Right lobe of liver (tissue), 6 donors: ENCODE measurements around the gene DUSP2. TPM values are rescaled to one million over a fixed set of nuclear protein-coding genes. Genes with fewer than 3 reads are reported as not detected.

ENCODE experiments used
- ATAC-seq, 4 donors: fragments of 200-7000 bp; cut with Tn5 transposase; one replicate each; pipeline ENCODE4 v1.9.1; 2020; ENCODE audit warnings: mild to moderate bottlenecking in 4 of 4, moderate library complexity in 4 of 4
- DNase-seq, 3 donors: peaks; one replicate each; pipeline ENCODE4 v3.0.0-alpha.2; 2020
- H3K27ac ChIP-seq, 3 donors: fragments of 200-600 bp; one replicate each; pipeline ENCODE4 v1.8.0; 2022
- H3K27me3 ChIP-seq, 2 donors: fragments of 200-600 bp; one replicate each; pipeline ENCODE4 v1.8.0; 2022
- H3K36me3 ChIP-seq, 4 donors: fragments of 200-600 bp; sonication (generic) in 1 of 4; one replicate each; pipeline versions ENCODE4 v1.5.1 to v1.8.0; 2017 to 2022; ENCODE audit warnings: control low read depth in 1 of 4
- H3K4me1 ChIP-seq, 4 donors: fragments of 200-600 bp; sonication (generic) in 1 of 4; one replicate each; pipeline versions ENCODE4 v1.5.1 to v1.8.0; 2017 to 2022; ENCODE audit warnings: control low read depth in 1 of 4
- H3K4me3 ChIP-seq, 3 donors: fragments of 200-600 bp; one replicate each; pipeline ENCODE4 v1.8.0; 2022
- H3K9me3 ChIP-seq, 4 donors: fragments of 200-600 bp; sonication (generic) in 1 of 4; one replicate each; pipeline versions ENCODE4 v1.5.1 to v1.8.0; 2017 to 2022; ENCODE audit warnings: control low read depth in 1 of 4
- POLR2A ChIP-seq: fragments of 450-650 bp; IDR thresholded peaks from one replicate; pipeline ENCODE4 v1.6.1; 2017; ENCODE audit warnings: antibody characterized with exemption, mild to moderate bottlenecking
- WGBS: methylation state at CpG from one replicate; pipeline ENCODE4 v1.1.6; 2018; ENCODE audit warnings: low coverage, low lambda C conversion rate; ENCODE audit not compliant: insufficient coverage; ENCODE audit errors: missing lambda C conversion rate; 5-methylcytosine and 5-hydroxymethylcytosine counted together
- intact Hi-C, 2 donors: fragments of 100-400 bp; cut with DNase I; formaldehyde crosslinking; loops; one replicate each; pipeline versions ENCODE4 v1.11.2 to v1.14.1; 2022
- total RNA-seq, 6 experiments: library from RNA; depleted of rRNA in 2 of 6; stranded (reverse); fragments of >200 nt in 2 of 6; fragmentation: NEBNext Ultra II Directional in 3 of 6; extraction: Animal tissue kit (Norgen Biotek cat#: 25700) in 3 of 6; gene quantifications; one replicate each; pipeline versions ENCODE4 v1.1.0 to v1.2.4, GENCODE V29; 2016 to 2023
- TF ChIP-seq, protein P1 (sequence below), 4 donors: fragments of 200-600 bp in 3 of 4; fragments of 450-650 bp in 1 of 4; IDR thresholded peaks; one replicate each; pipeline versions ENCODE4 v1.5.1 to v1.8.0; 2016 to 2022; ENCODE audit warnings: antibody characterized with exemption in 4 of 4, mild to moderate bottlenecking in 2 of 4
- donor health status: DM: no; HTN: yes; CAD: no.
- donor health status: DM: no; HTN: no; CAD: no.
- donor health status: DM: no; HTN: no; CAD: no.
- donor health status: DM: no; HTN: yes; CAD: no.
- donor health status: DM: no; HTN: yes; CAD: no.

DUSP2 gene
- total RNA-seq, 6 experiments from 2014 or later, result 0.44 to 2.5 (median 1.2) TPM

DNA sequence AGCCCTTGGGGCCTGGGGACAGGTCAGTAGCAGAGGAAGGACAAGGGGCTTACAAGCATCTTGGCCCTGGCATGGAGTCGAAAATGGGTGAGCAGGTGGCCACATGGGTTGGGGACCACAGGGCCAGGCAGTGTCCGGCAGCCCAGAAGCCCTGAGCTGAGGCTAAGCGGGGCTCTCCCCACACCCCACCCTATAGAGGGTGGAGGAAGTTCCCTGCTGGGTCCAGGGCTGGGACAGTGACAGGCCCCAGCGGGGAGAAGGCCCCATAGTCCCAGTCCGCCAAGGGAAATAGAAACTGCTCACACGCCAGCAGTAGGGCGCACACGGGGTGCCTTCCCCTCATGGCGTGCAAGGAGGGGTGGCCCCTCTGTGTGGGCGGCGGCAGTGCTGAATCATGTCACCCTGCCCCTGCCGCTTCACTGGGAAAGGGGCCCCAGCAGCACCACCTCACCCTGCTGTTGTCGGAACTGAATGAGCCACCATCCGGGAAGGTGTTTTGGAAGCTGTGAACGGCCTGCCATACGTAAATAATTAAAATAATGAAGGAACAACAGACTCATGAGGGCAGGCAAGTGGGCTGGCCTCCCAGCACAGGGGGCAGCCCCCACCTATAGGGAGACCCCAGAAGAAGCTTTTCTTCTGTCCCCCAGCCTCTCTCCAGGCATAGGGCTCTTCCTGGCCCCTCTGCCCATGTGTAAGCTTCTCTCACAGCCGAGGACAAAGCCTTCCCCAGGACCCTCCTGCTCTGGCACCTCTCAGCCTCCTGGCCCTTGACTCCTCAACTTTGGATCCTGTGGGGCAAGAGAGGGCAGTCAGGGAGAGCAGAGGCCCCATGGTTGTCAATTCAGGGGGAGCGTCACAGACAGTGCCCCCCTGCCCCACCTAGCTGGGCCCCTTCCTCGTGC lies 12.7 kb upstream of the DUSP2 start:
- Histone ChIP-seq H3K4me3 (no peak overlapping the region), H3K36me3 (no peaks in the 10 kb centered on the region), H3K27ac (no peak overlapping the region), H3K4me1 (no peaks in the 10 kb centered on the region), H3K27me3 (no peaks in the 10 kb centered on the region), H3K9me3 (no peaks in the 10 kb centered on the region)
- intact Hi-C loops, result loop anchor here in 1 of 2 donors (10.0 kb wide), 1 partner anchor 347 kb away; the partner anchor contains the start of gene NEURL3
- ATAC-seq (peak; percentile 37 to 64 (median 53)), DNase-seq (peak in 2 of 3 donors; percentile 13 to 52)
- TF ChIP-seq POLR2A, result no peak
- TF ChIP-seq, protein P1, sequence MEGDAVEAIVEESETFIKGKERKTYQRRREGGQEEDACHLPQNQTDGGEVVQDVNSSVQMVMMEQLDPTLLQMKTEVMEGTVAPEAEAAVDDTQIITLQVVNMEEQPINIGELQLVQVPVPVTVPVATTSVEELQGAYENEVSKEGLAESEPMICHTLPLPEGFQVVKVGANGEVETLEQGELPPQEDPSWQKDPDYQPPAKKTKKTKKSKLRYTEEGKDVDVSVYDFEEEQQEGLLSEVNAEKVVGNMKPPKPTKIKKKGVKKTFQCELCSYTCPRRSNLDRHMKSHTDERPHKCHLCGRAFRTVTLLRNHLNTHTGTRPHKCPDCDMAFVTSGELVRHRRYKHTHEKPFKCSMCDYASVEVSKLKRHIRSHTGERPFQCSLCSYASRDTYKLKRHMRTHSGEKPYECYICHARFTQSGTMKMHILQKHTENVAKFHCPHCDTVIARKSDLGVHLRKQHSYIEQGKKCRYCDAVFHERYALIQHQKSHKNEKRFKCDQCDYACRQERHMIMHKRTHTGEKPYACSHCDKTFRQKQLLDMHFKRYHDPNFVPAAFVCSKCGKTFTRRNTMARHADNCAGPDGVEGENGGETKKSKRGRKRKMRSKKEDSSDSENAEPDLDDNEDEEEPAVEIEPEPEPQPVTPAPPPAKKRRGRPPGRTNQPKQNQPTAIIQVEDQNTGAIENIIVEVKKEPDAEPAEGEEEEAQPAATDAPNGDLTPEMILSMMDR (IDR thresholded peaks at IDR 0.05), result no peak
- 65% methylated on average over 3 of the region's 19 CpGs for WGBS

DNA sequence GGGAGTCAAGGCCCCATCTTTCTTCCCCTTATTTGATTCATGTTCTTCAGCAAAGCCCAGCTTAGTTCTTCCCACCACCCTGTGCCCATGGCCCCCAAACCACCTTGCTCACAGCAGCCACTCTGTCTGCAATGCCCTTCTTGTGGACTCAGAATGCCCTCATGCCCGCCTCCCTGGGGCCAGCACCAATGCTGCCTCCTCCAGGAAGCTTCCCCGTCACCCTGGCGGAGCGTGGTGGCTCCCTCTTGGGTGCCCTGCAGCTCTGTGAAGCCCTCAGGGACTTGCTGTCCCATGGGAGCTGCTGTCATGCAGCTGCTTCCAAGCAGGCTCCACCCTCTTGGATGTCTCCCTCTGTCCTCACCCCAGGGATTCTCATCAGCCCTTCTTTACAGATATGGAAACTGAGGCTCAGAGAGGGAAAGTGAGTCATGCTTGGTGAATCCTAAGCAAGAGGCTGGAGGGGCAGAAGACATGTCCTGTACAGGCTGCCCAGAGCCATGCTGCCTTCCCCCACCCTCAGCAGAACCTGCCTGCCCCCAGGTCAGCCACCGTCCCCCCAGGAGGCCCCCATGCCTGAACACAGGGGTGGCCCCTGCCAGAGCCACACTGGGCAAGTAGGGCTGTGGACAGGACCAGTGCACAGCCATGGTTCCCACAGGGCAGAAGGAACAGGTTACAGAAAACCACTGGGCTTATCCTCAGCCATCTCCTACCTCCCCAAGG lies 11.8 kb upstream of the DUSP2 start:
- H3K9me3 ChIP-seq, result no peaks in the 10 kb centered on the region
- TF ChIP-seq, protein P1 (IDR thresholded peaks at IDR 0.05), result no peak
- no peak for TF ChIP-seq POLR2A
- H3K36me3 ChIP-seq, result no peaks in the 10 kb centered on the region
- no peak overlapping the region for H3K27ac ChIP-seq
- no peaks in the 10 kb centered on the region for H3K4me1 ChIP-seq
- DNase-seq, result peak in 2 of 3 donors; percentile 20 to 43
- 100% methylated on average over 1 of the region's 5 CpGs for WGBS
- no peaks in the 10 kb centered on the region for H3K27me3 ChIP-seq
- no peak overlapping the region for H3K4me3 ChIP-seq
- intact Hi-C loops, result loop anchor here in 1 of 2 donors (10.0 kb wide), 1 partner anchor 348 kb away; the partner anchor contains the start of gene NEURL3
- ATAC-seq, result peak in 1 of 4 donors; percentile 3

DNA sequence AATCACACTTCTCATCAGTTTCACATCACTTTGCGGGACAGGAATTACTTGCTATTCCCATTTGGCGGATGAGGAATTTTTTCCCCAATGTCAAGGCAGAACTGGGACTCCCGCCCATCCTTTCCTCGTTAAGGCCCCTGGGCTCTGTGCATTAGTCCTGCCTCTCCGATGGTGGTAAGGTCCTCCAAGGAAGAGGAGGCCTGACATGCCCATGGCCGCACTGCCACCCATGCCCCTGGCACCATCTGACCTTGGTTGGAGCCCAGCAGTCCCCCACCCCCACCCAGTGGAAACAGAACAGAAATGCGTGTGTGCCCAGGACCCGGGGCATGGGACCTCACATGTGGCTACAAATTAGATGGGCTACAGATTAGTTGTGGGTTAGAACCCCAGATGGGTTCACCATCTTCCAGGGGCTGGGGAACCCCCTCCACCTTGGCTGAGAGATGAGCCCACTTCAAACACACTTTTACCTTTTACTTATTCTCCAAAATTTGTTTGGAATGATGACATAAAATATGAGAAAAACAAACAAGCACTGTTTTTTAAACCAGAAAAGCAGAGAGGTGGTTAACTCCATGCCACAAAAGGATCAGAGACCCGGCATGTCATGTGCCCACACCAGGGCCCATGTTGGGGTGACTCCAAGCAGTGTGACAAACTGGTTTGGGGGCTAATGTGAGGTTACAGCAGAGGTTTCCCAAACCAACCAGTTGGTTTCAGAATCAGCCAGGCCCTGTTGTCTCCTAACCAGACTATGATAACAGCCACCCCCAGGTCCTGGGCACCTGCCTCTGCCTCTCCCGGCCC lies 11.0 kb upstream of the DUSP2 start:
- peak in 2 of 3 donors; percentile 10 to 16 for DNase-seq
- Histone ChIP-seq H3K27ac (no peak overlapping the region), H3K9me3 (no peaks in the 10 kb centered on the region), H3K36me3 (no peaks in the 10 kb centered on the region), H3K27me3 (no peaks in the 10 kb centered on the region), H3K4me1 (no peaks in the 10 kb centered on the region), H3K4me3 (no peak overlapping the region)
- ATAC-seq, result no peak
- no peak for TF ChIP-seq POLR2A
- intact Hi-C loops, result loop anchor here in 1 of 2 donors (10.0 kb wide), 1 partner anchor 349 kb away; the partner anchor contains the start of gene NEURL3
- WGBS, result 75% methylated on average over 7 of the region's 10 CpGs

DNA sequence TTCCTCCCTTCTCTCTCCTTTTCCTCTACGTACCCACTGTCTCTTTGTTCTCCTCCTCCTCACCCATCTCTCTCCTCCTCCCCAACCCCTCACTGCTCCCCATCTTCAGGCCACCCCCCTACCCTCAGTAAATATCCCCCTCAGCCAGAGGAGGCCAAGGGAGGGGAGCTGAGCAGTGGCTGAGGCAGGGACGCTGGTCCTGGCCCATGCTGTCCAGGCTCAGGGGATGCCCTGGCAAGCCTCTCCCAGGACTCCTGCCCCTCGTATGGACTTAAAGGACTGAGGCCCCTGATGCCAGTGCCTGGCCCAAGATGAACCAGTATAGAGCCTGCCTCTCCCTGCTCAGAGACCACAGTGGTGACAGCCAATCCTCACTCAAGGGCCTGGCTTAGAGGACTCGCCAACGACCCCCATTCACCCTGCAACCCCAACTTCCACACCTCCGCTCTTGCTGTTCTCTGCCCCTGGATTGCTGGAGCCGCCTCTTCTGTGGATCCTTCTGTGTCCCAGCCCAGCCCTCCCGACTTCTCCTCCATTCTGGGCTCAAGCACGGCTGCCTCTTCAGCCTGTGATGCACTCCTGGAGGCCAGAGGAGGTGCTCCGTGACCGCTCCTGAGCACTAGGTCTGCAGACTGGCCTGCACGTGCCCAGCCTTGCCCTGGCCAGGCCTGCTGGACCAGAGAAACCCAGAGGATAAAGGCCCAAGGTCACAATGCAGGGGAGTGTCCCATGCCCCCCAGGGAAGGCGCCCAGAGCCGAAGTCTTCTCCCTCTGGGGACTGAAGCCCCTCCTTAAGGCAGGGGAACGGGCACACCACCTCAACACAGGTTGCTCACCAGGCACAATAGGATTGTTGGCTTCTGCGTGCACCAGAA lies 9.5 kb upstream of the DUSP2 start:
- H3K4me1 ChIP-seq, result no peaks in the 10 kb centered on the region
- TF ChIP-seq POLR2A, result no peak
- TF ChIP-seq, protein P1 (IDR thresholded peaks at IDR 0.05), result no peak
- H3K4me3 ChIP-seq, result no peak overlapping the region
- no peaks in the 10 kb centered on the region for H3K27me3 ChIP-seq
- H3K9me3 ChIP-seq, result no peaks in the 10 kb centered on the region
- no peaks in the 10 kb centered on the region for H3K36me3 ChIP-seq
- 60% methylated on average over 2 of the region's 16 CpGs for WGBS
- ATAC-seq, result no peak
- DNase-seq, result peak in 2 of 3 donors; percentile 13 to 45
- H3K27ac ChIP-seq, result no peak overlapping the region
- intact Hi-C loops, result loop anchor here in 1 of 2 donors (10.0 kb wide), 1 partner anchor 350 kb away; the partner anchor contains the start of gene NEURL3
